Kasumi-1 (cell line): Measurements from ENCODE around the gene DNAH8.

Experiments used
- DNase-seq, 2 experiments: peaks; one replicate each; lab custom pipeline; 2025; lab: John Stamatoyannopoulos, UW

The DNAH8 gene

GRCh38 chr6:38797391-38797790 lies 82.3 kb downstream of the DNAH8 start:
- DNase-seq = no peak

GRCh38 chr6:38799529-38800184 lies 84.5 kb downstream of the DNAH8 start:
- DNase-seq = no peak

GRCh38 chr6:38801305-38801704 lies 86.2 kb downstream of the DNAH8 start:
- DNase-seq = no peak

GRCh38 chr6:38802497-38802896 lies 87.4 kb downstream of the DNAH8 start:
- DNase-seq = no peak

GRCh38 chr6:38803129-38803528 lies 88.0 kb downstream of the DNAH8 start:
- no peak for DNase-seq

- no peak for DNase-seq
Observed at GRCh38 chr6:38804358-38804757, 89.2 kb downstream of the DNAH8 start.

GRCh38 chr6:38805127-38805655 lies 90.1 kb downstream of the DNAH8 start:
- DNase-seq = no peak

- no peak for DNase-seq
Observed at GRCh38 chr6:38805692-38806091, 90.6 kb downstream of the DNAH8 start.

- DNase-seq = no peak
Observed at GRCh38 chr6:38806271-38806670, 91.2 kb downstream of the DNAH8 start.

GRCh38 chr6:38806833-38807232 lies 91.7 kb downstream of the DNAH8 start:
- DNase-seq = no peak

GRCh38 chr6:38808039-38808438 lies 92.9 kb downstream of the DNAH8 start:
- no peak for DNase-seq

GRCh38 chr6:38813041-38813823 lies 98.1 kb downstream of the DNAH8 start:
- no peak for DNase-seq

- no peak for DNase-seq
Observed at GRCh38 chr6:38814761-38815160, 99.7 kb downstream of the DNAH8 start.

GRCh38 chr6:38815250-38815649 lies 100.1 kb downstream of the DNAH8 start:
- no peak for DNase-seq

- DNase-seq = no peak
Observed at GRCh38 chr6:38818691-38819090, 103.6 kb downstream of the DNAH8 start.

- DNase-seq = no peak
Observed at GRCh38 chr6:38822963-38823362, 107.9 kb downstream of the DNAH8 start.

GRCh38 chr6:38824243-38824894 lies 109.3 kb downstream of the DNAH8 start:
- no peak for DNase-seq

GRCh38 chr6:38827024-38827423 lies 111.9 kb downstream of the DNAH8 start:
- no peak for DNase-seq

GRCh38 chr6:38831865-38832264 lies 116.8 kb downstream of the DNAH8 start:
- DNase-seq = no peak

- no peak for DNase-seq
Observed at GRCh38 chr6:38833320-38833719, 118.2 kb downstream of the DNAH8 start.

GRCh38 chr6:38836585-38836984 lies 121.5 kb downstream of the DNAH8 start:
- DNase-seq = no peak

GRCh38 chr6:38837101-38837500 lies 122.0 kb downstream of the DNAH8 start:
- DNase-seq = no peak

GRCh38 chr6:38843798-38844197 lies 128.7 kb downstream of the DNAH8 start:
- DNase-seq = no peak
